Fibroblast of pulmonary artery (primary cell): ENCODE results near the gene CHD1L.
"Not testable (repeated sequence)": the region's sequence is repeated elsewhere in the genome, so short reads cannot be mapped to it uniquely, and the experiment has no call there.

Experiments
- DNase-seq: peaks from one replicate; pipeline ENCODE4 v3.0.0-alpha.2; 2010; ENCODE audit warnings: low read depth
- H3K4me3 ChIP-seq: replicated peaks from 2 replicates; pipeline ENCODE4 v1.5.1; 2011; ENCODE audit warnings: low read depth, mild to moderate bottlenecking, control low read depth, low read length, moderate library complexity
- TF ChIP-seq, protein P1 (sequence below): IDR thresholded peaks from 2 replicates; pipeline ENCODE4 v1.5.1; 2011; ENCODE audit warnings: mild to moderate bottlenecking, control low read depth, low read length, inconsistent platforms; ENCODE audit errors: missing control alignments

Gene CHD1L

DNA sequence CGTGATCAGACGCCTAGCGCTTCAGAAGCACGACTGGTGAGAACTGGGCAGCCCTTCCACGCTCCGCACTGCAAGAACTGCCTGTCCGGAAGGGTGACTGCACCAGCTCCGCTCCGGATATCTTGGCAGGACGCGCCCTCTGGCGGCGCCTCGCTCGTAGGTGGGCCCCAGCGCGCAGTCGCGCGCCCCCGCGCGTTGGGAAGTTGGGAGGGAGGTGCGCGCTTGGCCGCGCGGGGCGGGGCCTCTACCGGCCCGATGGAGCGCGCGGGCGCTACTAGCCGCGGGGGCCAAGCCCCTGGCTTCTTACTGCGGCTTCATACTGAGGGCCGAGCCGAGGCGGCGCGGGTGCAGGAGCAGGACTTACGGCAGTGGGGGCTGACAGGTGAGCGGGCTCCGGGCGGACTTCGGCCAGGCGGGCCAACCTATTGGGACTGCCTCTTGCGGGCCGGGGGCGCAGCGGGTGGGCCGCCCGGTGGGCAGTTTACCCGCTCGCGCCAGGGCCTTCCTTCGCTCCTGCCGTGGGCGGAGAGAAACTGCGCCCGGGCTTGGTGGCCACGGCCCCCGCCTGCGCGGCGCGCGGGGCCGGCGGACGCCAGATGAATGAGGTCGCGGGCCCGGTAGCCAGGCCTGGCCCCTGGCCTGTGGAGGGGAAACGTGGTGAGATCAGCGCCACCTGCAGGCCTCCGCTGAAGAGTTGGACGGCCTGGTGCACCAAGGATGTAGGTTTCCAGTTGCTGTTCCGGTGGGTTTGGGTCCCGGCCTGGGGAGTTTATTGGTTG is at the start of gene CHD1L:
Gene CHD1L, plus strand, starts transcription at position 236 of the 779 bp plus-strand sequence. Its CDS starts 20 bp downstream, at position 256.
- TF ChIP-seq, protein P1, sequence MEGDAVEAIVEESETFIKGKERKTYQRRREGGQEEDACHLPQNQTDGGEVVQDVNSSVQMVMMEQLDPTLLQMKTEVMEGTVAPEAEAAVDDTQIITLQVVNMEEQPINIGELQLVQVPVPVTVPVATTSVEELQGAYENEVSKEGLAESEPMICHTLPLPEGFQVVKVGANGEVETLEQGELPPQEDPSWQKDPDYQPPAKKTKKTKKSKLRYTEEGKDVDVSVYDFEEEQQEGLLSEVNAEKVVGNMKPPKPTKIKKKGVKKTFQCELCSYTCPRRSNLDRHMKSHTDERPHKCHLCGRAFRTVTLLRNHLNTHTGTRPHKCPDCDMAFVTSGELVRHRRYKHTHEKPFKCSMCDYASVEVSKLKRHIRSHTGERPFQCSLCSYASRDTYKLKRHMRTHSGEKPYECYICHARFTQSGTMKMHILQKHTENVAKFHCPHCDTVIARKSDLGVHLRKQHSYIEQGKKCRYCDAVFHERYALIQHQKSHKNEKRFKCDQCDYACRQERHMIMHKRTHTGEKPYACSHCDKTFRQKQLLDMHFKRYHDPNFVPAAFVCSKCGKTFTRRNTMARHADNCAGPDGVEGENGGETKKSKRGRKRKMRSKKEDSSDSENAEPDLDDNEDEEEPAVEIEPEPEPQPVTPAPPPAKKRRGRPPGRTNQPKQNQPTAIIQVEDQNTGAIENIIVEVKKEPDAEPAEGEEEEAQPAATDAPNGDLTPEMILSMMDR = peak; percentile 74
- peak within 1 kb of the TSS; percentile 85 for H3K4me3 ChIP-seq
- peak; percentile 97 for DNase-seq

DNA sequence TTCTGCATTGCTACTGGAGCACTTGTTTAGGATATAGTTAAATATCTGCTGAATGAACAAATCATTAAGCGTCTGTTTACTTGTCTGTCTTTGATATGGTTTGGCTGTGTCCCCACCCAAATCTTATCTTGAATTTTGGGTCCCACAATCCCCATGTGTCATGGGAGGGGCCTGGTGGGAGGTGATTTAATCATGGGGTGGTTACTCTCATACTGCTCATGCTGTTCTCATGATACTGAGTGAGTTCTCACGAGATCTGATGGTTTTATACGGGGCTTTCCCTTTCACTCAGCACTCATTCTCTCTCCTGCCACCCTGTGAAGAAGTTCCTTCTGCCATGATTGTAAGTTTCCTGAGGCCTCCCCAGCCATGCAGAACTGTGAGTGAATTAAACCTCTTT is 45.2 kb upstream of the CHD1L start:
- H3K4me3 ChIP-seq, DNase-seq: not testable (repeated sequence)

DNA sequence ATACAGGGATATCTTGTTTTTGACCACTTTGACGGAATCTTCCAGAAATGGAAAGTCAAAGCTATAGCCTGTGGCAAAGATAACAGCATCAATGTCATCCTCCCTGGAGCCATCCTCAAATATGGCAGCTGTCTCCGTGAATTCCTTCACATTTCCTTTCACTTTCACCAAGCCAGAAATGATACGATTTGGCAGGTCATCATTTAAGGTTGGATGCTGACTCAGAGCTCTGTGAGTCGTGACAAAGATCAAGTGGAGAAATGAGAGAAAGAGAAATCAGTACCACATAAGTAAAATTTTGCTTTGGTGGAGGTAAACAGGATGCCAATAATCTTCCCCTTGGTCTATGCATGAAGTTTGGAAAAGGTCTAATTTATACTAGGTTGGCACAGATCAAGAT is 41.2 kb upstream of the CHD1L start:
- TF ChIP-seq, protein P1 = no peak
- H3K4me3 ChIP-seq = no peak overlapping the region
- DNase-seq = no peak

DNA sequence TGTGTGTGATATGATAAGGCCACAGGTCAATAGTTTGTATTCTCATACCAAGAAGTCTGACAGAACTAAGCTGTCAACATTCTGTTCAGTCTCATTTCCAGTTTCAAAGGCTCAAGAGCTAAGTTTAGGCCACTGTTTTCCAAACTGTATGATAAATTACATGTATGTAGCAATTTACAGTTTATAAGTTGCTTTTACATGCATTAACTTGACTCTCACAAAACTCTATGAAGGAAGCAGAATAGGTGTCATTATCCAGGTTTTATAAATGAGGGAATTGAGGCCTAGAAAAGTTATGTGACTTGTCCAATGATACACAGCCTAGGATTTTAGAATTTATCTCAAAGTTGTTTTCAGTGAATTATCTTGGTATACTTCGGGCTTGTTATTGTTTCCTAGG is 40.7 kb upstream of the CHD1L start:
- TF ChIP-seq, protein P1 = no peak
- no peak for DNase-seq
- no peak overlapping the region for H3K4me3 ChIP-seq

DNA sequence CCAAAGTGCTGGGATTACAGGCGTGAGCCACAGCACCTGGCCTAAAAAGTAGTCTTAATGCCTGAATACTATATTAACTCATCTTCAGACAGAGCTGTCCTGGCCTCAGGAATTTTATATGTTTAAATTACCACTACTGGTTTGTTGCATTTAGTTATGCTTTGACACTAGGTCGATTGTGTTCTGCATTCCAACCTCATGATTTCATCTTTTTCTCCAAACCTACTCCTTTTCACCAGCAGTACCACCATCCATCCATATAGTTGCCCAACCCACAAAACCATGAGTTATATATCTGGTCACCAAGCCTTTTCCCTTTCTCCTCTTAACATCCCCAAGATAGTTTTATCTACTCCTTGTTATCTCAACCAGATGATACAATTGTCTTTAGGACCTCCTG is 39.9 kb upstream of the CHD1L start:
- no peak overlapping the region for H3K4me3 ChIP-seq
- TF ChIP-seq, protein P1 = no peak
- DNase-seq = no peak

DNA sequence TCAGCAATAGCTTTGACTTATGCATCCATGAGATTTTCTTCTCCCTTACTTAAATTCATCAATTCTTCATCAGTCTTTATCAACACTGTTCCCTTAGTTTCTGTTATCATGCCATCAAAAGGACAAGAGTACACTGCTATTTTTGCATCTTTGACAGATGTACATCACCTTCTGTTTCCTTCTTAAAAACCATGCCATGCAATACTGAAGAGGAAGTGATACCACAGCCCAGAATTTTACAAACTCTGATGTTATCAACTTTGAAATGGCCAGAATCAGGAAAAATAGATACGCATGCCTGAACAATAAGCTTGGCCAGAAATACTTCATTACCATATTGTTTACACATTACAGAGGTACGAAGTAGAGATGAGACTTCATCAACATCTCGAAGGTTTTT is 38.4 kb upstream of the CHD1L start:
- no peak overlapping the region for H3K4me3 ChIP-seq
- DNase-seq = no peak
- TF ChIP-seq, protein P1 = no peak

DNA sequence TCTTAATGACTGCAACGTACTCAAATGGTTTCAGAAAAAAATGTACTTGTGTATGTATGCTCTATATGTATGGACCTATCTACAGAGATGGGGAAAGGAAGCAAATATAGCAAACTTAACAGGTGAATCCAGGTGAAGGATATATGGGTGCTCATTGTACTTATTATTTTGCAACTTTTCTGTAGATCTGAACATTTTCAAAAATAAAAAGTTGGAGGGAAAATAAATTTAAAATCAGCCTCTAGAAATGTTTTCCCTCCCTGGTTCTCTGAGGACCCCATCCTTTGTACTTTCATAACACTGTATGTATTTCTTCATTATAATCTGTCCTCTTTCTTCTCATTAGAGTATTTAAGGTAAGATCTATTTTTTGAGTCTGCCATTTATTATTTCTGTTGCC is 35.3 kb upstream of the CHD1L start:
- no peak overlapping the region for H3K4me3 ChIP-seq
- TF ChIP-seq, protein P1 = no peak
- no peak for DNase-seq
